Measurements from ENCODE around the gene RASAL2.

DNA sequence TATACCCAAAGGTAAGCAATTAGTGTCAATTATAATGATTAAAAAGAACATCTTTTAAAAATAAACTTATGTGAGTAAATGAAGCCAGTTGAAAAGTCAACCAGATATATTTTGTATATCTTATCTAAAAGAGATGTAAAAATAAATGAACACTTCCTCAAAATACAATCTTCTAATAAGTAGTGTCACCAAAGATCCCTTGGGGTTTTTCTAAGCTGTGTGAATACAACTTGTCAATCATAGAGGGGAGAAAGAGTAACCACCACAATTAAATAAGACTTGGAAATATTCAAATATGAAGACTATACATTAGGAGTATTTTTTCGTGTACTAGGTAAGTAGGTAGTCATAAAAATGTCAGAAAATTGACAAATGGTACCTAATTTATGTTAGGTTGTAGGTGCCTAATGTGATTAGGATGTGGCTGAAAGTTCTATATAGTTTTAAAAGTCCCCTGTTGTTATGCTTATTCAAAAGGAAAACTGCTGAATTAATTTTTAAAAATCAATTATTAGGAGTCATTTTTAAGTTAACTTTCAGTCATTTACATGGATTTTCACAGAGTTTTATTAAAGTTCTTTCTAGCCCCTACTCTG is 72.6 kb downstream of the RASAL2 start:
- TF ChIP-seq BHLHE40 (IDR thresholded peaks at IDR 0.05; ENCODE audit: low read length): no peak
- TF ChIP-seq, protein P1, sequence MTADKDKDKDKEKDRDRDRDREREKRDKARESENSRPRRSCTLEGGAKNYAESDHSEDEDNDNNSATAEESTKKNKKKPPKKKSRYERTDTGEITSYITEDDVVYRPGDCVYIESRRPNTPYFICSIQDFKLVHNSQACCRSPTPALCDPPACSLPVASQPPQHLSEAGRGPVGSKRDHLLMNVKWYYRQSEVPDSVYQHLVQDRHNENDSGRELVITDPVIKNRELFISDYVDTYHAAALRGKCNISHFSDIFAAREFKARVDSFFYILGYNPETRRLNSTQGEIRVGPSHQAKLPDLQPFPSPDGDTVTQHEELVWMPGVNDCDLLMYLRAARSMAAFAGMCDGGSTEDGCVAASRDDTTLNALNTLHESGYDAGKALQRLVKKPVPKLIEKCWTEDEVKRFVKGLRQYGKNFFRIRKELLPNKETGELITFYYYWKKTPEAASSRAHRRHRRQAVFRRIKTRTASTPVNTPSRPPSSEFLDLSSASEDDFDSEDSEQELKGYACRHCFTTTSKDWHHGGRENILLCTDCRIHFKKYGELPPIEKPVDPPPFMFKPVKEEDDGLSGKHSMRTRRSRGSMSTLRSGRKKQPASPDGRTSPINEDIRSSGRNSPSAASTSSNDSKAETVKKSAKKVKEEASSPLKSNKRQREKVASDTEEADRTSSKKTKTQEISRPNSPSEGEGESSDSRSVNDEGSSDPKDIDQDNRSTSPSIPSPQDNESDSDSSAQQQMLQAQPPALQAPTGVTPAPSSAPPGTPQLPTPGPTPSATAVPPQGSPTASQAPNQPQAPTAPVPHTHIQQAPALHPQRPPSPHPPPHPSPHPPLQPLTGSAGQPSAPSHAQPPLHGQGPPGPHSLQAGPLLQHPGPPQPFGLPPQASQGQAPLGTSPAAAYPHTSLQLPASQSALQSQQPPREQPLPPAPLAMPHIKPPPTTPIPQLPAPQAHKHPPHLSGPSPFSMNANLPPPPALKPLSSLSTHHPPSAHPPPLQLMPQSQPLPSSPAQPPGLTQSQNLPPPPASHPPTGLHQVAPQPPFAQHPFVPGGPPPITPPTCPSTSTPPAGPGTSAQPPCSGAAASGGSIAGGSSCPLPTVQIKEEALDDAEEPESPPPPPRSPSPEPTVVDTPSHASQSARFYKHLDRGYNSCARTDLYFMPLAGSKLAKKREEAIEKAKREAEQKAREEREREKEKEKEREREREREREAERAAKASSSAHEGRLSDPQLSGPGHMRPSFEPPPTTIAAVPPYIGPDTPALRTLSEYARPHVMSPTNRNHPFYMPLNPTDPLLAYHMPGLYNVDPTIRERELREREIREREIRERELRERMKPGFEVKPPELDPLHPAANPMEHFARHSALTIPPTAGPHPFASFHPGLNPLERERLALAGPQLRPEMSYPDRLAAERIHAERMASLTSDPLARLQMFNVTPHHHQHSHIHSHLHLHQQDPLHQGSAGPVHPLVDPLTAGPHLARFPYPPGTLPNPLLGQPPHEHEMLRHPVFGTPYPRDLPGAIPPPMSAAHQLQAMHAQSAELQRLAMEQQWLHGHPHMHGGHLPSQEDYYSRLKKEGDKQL (CRISPR knock-in tag; IDR thresholded peaks at IDR 0.05; ENCODE audit: low read depth): no peak
- TF ChIP-seq CHD2 (IDR thresholded peaks at IDR 0.05; ENCODE audit: low read depth, low read length): no peak
- TF ChIP-seq, protein P2, sequence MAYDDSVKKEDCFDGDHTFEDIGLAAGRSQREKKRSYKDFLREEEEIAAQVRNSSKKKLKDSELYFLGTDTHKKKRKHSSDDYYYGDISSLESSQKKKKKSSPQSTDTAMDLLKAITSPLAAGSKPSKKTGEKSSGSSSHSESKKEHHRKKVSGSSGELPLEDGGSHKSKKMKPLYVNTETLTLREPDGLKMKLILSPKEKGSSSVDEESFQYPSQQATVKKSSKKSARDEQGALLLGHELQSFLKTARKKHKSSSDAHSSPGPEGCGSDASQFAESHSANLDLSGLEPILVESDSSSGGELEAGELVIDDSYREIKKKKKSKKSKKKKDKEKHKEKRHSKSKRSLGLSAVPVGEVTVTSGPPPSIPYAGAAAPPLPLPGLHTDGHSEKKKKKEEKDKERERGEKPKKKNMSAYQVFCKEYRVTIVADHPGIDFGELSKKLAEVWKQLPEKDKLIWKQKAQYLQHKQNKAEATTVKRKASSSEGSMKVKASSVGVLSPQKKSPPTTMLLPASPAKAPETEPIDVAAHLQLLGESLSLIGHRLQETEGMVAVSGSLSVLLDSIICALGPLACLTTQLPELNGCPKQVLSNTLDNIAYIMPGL (CRISPR knock-in tag; IDR thresholded peaks at IDR 0.05; ENCODE audit: borderline replicate concordance in 1 of 2, low read depth in 1 of 2): no peak
- TF ChIP-seq, protein P3, sequence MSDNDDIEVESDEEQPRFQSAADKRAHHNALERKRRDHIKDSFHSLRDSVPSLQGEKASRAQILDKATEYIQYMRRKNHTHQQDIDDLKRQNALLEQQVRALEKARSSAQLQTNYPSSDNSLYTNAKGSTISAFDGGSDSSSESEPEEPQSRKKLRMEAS (IDR thresholded peaks at IDR 0.05): no peak
- no peak for TF ChIP-seq ZKSCAN1 (IDR thresholded peaks at IDR 0.05; ENCODE audit: low read length)
- TF ChIP-seq HNF4A (CRISPR knock-in tag; IDR thresholded peaks at IDR 0.05): no peak
- TF ChIP-seq, protein P4, sequence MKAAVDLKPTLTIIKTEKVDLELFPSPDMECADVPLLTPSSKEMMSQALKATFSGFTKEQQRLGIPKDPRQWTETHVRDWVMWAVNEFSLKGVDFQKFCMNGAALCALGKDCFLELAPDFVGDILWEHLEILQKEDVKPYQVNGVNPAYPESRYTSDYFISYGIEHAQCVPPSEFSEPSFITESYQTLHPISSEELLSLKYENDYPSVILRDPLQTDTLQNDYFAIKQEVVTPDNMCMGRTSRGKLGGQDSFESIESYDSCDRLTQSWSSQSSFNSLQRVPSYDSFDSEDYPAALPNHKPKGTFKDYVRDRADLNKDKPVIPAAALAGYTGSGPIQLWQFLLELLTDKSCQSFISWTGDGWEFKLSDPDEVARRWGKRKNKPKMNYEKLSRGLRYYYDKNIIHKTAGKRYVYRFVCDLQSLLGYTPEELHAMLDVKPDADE (CRISPR knock-in tag; IDR thresholded peaks at IDR 0.05): no peak

All from HepG2 (cell line).